HL-60 (cell line): ENCODE data around the gene NCOR1.

Experiments used
- GABPA ChIP-seq: IDR thresholded peaks from 2 replicates; pipeline ENCODE4 v1.6.1; 2012; ENCODE audit warnings: low read depth
- POLR2AphosphoS5 ChIP-seq: IDR thresholded peaks from 2 replicates; pipeline ENCODE4 v1.6.1; 2012; ENCODE audit warnings: low read depth
- SPI1 ChIP-seq: IDR thresholded peaks from 2 replicates; pipeline ENCODE4 v1.6.1; 2012; ENCODE audit warnings: low read depth, mild to moderate bottlenecking, borderline replicate concordance
- TF ChIP-seq, protein P1 (sequence below): IDR thresholded peaks from one replicate; pipeline ENCODE4 v1.5.1; 2011; ENCODE audit warnings: low read length, control low read depth, inconsistent platforms; ENCODE audit not compliant: insufficient read depth
- TF ChIP-seq, protein P2 (sequence below): IDR thresholded peaks from 2 replicates; pipeline ENCODE4 v1.6.1; 2012; ENCODE audit warnings: low read depth; ENCODE audit not compliant: insufficient replicate concordance

DNA sequence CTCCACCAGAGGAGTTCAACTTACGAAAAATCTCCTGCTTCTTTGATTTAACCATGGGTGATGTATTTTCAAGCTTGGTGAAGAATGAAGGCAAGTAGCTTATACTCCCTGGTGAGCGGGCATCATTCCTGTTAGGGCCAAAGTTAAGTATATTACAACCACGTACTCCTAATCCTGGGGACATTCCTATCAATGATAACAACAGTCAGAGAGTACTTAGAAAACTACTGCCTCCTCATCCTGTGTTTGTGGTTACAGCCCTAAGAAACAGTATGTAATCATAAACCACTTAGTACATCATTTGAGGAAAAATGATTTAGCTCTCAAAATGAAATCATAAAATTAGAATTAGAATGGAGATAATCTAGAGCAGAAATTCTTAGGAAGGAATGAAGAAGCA lies 168.4 kb downstream of the NCOR1 start:
- TF ChIP-seq POLR2AphosphoS5 (no peak), GABPA (no peak), SPI1 (no peak)
- TF ChIP-seq, protein P1, sequence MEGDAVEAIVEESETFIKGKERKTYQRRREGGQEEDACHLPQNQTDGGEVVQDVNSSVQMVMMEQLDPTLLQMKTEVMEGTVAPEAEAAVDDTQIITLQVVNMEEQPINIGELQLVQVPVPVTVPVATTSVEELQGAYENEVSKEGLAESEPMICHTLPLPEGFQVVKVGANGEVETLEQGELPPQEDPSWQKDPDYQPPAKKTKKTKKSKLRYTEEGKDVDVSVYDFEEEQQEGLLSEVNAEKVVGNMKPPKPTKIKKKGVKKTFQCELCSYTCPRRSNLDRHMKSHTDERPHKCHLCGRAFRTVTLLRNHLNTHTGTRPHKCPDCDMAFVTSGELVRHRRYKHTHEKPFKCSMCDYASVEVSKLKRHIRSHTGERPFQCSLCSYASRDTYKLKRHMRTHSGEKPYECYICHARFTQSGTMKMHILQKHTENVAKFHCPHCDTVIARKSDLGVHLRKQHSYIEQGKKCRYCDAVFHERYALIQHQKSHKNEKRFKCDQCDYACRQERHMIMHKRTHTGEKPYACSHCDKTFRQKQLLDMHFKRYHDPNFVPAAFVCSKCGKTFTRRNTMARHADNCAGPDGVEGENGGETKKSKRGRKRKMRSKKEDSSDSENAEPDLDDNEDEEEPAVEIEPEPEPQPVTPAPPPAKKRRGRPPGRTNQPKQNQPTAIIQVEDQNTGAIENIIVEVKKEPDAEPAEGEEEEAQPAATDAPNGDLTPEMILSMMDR: no peak
- TF ChIP-seq, protein P2, sequence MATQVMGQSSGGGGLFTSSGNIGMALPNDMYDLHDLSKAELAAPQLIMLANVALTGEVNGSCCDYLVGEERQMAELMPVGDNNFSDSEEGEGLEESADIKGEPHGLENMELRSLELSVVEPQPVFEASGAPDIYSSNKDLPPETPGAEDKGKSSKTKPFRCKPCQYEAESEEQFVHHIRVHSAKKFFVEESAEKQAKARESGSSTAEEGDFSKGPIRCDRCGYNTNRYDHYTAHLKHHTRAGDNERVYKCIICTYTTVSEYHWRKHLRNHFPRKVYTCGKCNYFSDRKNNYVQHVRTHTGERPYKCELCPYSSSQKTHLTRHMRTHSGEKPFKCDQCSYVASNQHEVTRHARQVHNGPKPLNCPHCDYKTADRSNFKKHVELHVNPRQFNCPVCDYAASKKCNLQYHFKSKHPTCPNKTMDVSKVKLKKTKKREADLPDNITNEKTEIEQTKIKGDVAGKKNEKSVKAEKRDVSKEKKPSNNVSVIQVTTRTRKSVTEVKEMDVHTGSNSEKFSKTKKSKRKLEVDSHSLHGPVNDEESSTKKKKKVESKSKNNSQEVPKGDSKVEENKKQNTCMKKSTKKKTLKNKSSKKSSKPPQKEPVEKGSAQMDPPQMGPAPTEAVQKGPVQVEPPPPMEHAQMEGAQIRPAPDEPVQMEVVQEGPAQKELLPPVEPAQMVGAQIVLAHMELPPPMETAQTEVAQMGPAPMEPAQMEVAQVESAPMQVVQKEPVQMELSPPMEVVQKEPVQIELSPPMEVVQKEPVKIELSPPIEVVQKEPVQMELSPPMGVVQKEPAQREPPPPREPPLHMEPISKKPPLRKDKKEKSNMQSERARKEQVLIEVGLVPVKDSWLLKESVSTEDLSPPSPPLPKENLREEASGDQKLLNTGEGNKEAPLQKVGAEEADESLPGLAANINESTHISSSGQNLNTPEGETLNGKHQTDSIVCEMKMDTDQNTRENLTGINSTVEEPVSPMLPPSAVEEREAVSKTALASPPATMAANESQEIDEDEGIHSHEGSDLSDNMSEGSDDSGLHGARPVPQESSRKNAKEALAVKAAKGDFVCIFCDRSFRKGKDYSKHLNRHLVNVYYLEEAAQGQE: no peak
